GM15510 (cell line): Measurements from ENCODE around the gene PPIL1.

ENCODE experiments used
- POLR2A ChIP-seq: IDR thresholded peaks from 3 replicates; pipeline ENCODE4 v1.6.1; 2011; ENCODE audit warnings: borderline replicate concordance; ENCODE audit not compliant: insufficient read length; ENCODE audit errors: extremely low read depth

PPIL1 gene

GRCh38 chr6:36871686-36872085 lies 2.9 kb downstream of the PPIL1 start:
- TF ChIP-seq POLR2A: no peak

DNA sequence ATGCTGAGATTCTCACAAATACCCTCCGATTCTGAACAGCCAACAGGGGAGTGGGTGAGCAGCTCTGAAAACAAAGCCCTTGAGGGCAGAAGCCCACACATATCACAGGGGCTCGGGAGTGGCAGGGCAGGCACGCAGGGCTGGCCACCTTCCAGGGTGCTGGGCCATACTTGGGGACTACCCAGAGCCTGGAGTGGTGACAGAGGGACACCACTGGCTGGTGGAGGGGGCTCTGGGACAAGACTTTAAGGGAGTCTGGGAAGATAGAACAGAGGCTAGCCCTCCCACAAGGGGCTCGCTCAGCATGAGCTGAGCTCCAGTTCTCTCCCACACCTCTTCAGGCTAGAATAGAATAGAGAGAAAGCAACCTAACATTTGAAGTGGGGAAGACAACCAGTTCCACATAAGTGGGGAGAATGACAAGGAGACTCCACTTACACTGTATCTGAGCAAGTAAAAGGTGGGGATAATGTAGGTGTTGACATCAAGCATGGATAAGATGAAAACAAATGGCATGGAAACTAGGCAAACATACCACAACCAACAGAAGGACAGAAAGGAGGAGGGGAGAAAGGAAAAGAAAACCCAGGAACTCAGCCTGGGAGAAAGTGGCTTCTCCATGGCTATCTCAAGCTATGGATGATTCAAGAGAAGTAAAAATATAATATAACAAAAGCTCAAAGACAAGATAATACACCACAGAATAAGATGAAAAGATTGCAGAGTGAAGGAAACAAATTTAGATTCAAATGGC lies 7.0 kb downstream of the PPIL1 start:
- TF ChIP-seq POLR2A: no peak

- no peak for TF ChIP-seq POLR2A
Observed at GRCh38 chr6:36865835-36866234, 8.8 kb downstream of the PPIL1 start.

DNA sequence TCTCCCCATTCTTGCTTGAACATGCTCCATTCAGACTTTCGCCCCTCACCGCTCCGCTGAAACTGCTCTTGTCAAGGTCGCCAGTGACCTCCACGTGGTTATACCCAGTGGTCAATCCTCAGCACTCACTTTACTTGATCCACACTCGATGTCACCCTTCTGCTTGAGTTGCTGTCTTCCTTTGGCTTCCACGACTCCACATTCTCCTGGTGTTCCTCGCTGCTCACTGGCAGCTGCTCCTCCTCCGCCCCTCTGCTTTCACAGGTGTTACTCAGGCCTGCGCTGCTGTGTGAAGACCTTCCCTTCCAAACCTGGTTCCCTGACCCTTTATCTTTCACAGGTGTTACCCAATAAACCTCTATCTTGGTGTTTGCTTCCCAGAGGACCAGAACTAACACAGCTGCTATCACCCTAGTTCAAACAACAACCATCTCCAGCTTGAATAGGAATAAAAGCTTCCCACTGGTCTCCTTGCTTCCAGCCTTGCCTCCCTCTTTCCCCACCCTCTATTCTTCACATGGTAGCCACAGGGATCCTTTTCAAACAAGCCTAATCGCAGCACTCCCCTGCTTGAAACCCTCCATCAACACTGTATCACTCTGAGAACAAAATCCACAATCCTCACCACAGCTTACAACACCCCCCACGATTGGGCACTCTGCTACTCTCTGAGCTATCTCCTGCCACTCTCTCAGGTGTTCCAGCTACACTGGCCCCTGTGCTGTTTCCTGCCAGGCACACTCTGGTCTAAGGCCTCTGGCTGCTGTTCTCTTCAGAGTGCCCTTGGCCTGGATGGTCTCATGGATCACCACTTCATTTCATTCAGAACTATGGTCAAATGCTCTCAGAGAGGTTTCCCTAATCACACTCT lies 10.7 kb downstream of the PPIL1 start:
- no peak for TF ChIP-seq POLR2A

GRCh38 chr6:36862848-36863382 lies 11.7 kb downstream of the PPIL1 start:
- TF ChIP-seq POLR2A: no peak

GRCh38 chr6:36862164-36862847 lies 12.3 kb downstream of the PPIL1 start:
- no peak for TF ChIP-seq POLR2A

DNA sequence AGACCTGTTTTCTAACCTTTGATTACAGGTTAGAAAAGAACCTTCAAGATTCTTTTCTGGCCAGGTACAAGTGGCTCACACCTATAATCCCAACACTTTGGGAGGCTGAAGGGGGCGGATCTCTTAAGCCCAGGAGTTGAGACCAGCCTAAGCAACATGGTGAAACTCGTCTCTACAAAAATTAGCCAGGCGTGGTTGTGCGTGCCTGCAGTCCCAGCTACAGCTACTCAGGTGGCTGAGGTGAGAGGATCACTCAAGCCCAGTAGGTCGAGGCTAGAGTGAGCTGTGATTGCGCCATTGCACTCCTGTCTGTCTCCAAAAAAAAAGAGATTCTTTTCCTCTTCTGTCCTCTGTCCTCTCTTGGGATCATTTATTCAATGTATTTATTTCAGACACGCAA lies 14.5 kb downstream of the PPIL1 start:
- no peak for TF ChIP-seq POLR2A

DNA sequence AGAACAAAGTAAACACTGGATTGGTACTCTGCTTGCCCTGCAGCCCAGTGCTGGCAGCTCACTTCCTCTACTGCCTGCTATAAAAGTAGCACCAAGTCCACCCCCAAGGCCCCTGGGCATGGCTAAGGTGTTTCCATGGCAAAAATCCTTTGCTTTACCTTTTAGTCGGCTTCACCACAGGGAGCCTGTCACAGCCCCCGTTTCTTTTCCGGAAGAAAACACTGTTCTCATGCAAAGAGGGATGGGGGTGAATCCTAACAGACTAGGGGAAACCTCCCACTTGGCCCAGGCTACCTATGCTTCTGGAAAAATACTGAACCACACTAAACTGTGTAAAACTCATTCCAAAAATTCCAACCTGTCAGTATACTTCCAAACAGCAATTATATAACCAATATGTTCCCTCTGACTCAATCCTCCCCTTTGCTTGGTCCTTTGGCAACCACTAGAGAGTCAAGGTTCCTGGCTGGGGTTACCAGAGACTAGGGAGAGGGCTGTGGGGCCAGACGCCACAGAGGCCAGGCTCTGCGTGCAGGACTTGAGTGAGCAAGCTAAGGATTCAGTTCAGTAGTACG lies 16.1 kb downstream of the PPIL1 start:
- TF ChIP-seq POLR2A: no peak

DNA sequence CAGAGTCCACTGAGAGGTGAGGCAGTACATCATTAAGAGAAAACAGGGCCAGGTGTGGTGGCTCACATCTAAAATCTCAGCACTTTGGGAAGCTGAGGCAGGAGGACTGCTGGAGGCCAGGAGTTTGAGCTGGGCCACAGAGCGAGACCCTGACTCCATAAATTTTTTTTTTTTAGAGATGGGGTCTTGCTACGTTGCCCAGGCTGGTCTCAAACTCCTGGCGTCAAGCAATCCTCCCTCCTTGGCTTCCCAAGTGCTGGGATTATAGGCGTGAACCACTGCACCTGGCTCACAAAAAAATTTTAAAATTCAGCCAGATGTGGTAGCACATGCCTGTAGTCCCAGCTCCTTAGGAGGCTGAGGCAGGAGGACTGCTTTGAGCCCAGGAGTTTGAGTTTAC lies 17.3 kb downstream of the PPIL1 start:
- TF ChIP-seq POLR2A: no peak

- TF ChIP-seq POLR2A: no peak
Observed at GRCh38 chr6:36856277-36856676, 18.3 kb downstream of the PPIL1 start.

DNA sequence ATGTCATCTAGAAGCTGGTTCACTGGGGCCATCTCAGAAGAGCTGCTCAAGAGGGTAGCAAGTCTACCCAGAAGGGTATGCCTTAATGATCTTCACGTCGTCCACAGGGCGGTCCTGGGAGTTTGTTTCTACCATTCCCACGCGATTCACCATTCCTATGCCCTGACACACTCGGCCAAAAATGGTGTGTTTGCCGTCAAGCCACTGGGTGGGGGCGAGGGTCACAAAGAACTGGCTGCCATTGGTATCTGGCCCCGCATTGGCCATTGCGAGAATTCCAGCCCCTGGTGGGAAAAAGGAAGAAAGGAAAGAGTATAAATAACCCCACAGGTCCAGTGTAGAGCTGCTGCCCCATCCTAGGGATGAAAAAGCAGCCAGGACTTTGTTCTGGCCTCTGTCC lies 18.9 kb downstream of the PPIL1 start:
- TF ChIP-seq POLR2A: no peak

GRCh38 chr6:36853325-36853724 lies 21.3 kb downstream of the PPIL1 start:
- no peak for TF ChIP-seq POLR2A

- TF ChIP-seq POLR2A: no peak
Observed at GRCh38 chr6:36852481-36853147, 22.0 kb downstream of the PPIL1 start.

DNA sequence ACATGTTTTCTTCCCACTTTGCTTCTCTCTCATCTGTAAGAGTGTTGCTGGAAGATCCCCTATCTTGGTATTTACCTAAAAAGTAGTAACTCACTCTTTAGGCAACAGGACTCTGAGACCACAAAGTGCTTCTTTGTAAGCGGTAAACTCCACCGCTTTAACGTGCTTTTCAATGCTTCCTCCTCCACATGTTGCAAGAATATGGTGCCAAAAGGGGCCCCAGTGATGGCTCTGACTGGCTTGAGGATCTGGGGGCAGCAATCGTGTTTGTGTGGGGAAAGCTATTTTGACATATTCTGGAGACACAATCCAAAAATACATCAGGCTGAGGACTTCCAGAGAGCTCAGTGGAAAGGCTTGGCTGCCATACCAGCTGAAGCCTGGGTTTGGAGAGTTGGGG lies 23.0 kb downstream of the PPIL1 start:
- TF ChIP-seq POLR2A: no peak

- TF ChIP-seq POLR2A: no peak
Observed at GRCh38 chr6:36851149-36851614, 23.4 kb downstream of the PPIL1 start.

- no peak for TF ChIP-seq POLR2A
Observed at GRCh38 chr6:36850021-36850420, 24.6 kb downstream of the PPIL1 start.
